Gastrocnemius medialis (tissue), 4 donors: Measurements from ENCODE around the gene ACVR1B. TPM values are rescaled to one million over a fixed set of nuclear protein-coding genes. Genes with fewer than 3 reads are reported as not detected.
A peak's percentile ranks its signal among the peaks of the same experiment; 100 is the strongest.

Source experiments
- ATAC-seq, 2 donors: fragments of 150-250 bp; one replicate each; pipeline ENCODE4 v1.9.1; 2016
- DNase-seq, 2 donors: peaks; one replicate each; pipeline ENCODE4 v3.0.0-alpha.2; 2019
- H3K27ac ChIP-seq, 4 donors: fragments of 200-600 bp; sonication (generic); 1 replicate in 1 of 4; 2 replicates in 3 of 4; pipeline ENCODE4 v1.5.1; 2016 to 2018; ENCODE audit warnings: mild to moderate bottlenecking in 2 of 4, moderate library complexity in 1 of 4
- H3K27me3 ChIP-seq, 3 donors: fragments of 200-600 bp; sonication (generic) in 2 of 3; 1 replicate in 1 of 3; 2 replicates in 2 of 3; pipeline versions ENCODE4 v1.5.1 to v1.6.0; 2016 to 2019; ENCODE audit warnings: mild to moderate bottlenecking in 1 of 3, moderate library complexity in 1 of 3
- H3K36me3 ChIP-seq, 2 donors: fragments of 200-600 bp; sonication (generic) in 1 of 2; one replicate each; pipeline ENCODE4 v1.5.1; 2017 to 2018
- H3K4me1 ChIP-seq, 2 donors: fragments of 200-600 bp; sonication (generic) in 1 of 2; one replicate each; pipeline ENCODE4 v1.5.1; 2016 to 2017; ENCODE audit warnings: mild to moderate bottlenecking in 2 of 2
- H3K4me3 ChIP-seq, 4 donors: fragments of 200-600 bp; sonication (generic) in 3 of 4; 1 replicate in 1 of 4; 2 replicates in 3 of 4; pipeline ENCODE4 v1.5.1; 2016 to 2019; ENCODE audit warnings: mild to moderate bottlenecking in 2 of 4
- H3K9me3 ChIP-seq, 3 donors: fragments of 200-600 bp; sonication (generic) in 2 of 3; 1 replicate in 1 of 3; 2 replicates in 2 of 3; pipeline ENCODE4 v1.5.1; 2016 to 2019
- POLR2A ChIP-seq, 2 donors: fragments of 450-650 bp; IDR thresholded peaks; one replicate each; pipeline ENCODE4 v1.6.1; 2017; ENCODE audit warnings: antibody characterized with exemption in 2 of 2, mild to moderate bottlenecking in 2 of 2, moderate library complexity in 2 of 2
- in situ Hi-C, 4 donors: fragments of 200-750 bp; cut with MboI; loops; one replicate each; pipeline versions ENCODE4 v1.15.0 to v1.8.0; 2017; ENCODE audit warnings: low sequenced_read_pairs in 4 of 4
- intact Hi-C: fragments of 100-400 bp; cut with DNase I; formaldehyde crosslinking; loops from one replicate; pipeline ENCODE4 v1.15.1; 2023; ENCODE audit warnings: low total_unique reads
- total RNA-seq, 4 donors: library from RNA; depleted of rRNA; stranded (reverse); fragments of >200 nt; gene quantifications; one replicate each; pipeline versions ENCODE4 v1.1.0 to v1.2.3, GENCODE V29; 2016
- TF ChIP-seq, protein P1 (sequence below), 5 experiments: fragments of 450-650 bp in 3 of 5; fragments of 200-600 bp in 2 of 5; sonication (generic) in 2 of 5; IDR thresholded peaks in 4 of 5; conservative IDR thresholded peaks in 1 of 5; 1 replicate in 4 of 5; 2 replicates in 1 of 5; pipeline ENCODE4 v1.5.1; 2016 to 2019; ENCODE audit warnings: antibody characterized with exemption in 5 of 5, mild to moderate bottlenecking in 3 of 5, moderate library complexity in 3 of 5

Gene ACVR1B
- total RNA-seq, 4 donors from 2014 or later, result 8.7 to 15.9 (median 10.1) TPM

DNA sequence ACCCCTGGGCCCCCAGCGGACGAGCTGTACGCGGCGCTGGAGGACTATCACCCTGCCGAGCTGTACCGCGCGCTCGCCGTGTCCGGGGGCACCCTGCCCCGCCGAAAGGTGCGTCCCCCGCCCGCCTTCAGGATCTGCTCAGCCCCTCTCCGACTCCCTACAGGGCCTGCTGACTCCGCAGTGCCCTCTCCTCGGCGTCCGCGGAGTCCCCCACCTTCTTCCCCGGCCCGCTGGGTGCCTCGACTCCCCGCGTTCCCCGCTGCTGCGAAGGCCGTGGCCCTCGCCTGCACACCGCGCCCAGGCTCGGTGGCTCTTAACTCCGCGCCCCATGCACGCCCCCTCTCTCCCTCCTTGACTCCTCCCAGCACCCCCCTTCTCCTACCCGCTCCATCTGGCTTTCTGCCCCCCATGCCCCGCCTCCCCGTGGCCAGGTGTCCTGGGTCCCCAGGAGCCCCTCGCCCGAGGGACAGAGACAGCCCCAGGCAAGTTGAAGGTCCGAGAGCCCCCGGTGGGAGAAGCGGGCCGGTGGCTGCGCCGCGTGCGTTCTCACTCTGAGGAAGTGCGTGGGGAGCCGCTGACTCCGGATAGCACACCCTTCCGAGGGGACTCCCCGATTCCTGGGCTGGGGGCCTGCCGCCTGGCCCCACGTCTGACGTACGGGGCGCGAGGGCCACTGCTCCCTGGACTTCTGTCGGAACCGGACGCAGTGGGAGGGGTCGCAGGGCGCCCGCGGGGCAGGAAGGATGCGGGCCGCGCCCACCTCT is 55.8 kb downstream of the ACVR1B start:
- Histone ChIP-seq H3K36me3 (no peaks in the 10 kb centered on the region), H3K27ac (peak overlapping the region; percentile 72 to 85 (median 80)), H3K27me3 (peaks cover 2 to 19% (median 19%) of the 10 kb centered on the region in 3 donors), H3K4me1 (peaks cover 0 to 13% of the 10 kb centered on the region in 2 donors), H3K9me3 (no peaks in the 10 kb centered on the region), H3K4me3 (peak overlapping the region; percentile 59 to 71 (median 63))
- TF ChIP-seq, protein P1, sequence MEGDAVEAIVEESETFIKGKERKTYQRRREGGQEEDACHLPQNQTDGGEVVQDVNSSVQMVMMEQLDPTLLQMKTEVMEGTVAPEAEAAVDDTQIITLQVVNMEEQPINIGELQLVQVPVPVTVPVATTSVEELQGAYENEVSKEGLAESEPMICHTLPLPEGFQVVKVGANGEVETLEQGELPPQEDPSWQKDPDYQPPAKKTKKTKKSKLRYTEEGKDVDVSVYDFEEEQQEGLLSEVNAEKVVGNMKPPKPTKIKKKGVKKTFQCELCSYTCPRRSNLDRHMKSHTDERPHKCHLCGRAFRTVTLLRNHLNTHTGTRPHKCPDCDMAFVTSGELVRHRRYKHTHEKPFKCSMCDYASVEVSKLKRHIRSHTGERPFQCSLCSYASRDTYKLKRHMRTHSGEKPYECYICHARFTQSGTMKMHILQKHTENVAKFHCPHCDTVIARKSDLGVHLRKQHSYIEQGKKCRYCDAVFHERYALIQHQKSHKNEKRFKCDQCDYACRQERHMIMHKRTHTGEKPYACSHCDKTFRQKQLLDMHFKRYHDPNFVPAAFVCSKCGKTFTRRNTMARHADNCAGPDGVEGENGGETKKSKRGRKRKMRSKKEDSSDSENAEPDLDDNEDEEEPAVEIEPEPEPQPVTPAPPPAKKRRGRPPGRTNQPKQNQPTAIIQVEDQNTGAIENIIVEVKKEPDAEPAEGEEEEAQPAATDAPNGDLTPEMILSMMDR (IDR thresholded peaks at IDR 0.05 in 4 of 5, conservative IDR thresholded peaks at IDR 0.05 in 1 of 5), result no peak
- peak; percentile 10 to 46 for TF ChIP-seq POLR2A (IDR thresholded peaks at IDR 0.05)
- no peak for DNase-seq
- in situ Hi-C loops, result no loop called here
- ATAC-seq, result peak in 1 of 2 donors; percentile 5
- intact Hi-C loops, result no loop called here

DNA sequence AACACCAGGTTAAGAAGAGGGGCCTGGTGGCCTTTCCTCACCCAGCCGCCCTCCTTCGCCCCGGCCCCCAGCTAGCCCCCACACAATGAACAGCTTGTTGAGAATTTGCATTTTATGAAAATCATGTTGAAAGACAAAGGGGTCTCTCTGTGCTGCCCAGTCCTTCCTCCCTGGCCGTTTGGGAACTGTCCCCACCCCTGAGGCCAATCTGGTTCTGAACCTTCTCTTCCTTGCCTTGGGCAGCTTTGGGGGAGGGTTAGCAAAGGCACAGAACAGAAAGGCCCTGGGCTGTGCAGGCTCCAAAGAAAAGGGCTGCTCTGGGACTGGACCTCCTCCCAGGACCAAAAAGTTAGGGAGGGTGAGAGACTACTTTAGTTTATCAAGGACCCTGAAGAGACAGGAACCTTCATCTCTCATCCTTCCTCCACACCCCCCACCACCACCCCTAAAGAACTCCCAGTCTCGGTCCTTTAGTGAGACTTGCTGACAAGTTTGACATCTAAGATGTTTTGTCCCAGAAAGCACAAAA is 56.5 kb downstream of the ACVR1B start:
- peaks cover 0 to 13% of the 10 kb centered on the region in 2 donors for H3K4me1 ChIP-seq
- TF ChIP-seq POLR2A (IDR thresholded peaks at IDR 0.05), result no peak
- H3K4me3 ChIP-seq, result peak overlapping the region; percentile 59 to 71 (median 63)
- intact Hi-C loops (no loop called here), in situ Hi-C loops (no loop called here)
- peak overlapping the region; percentile 72 to 85 (median 80) for H3K27ac ChIP-seq
- peaks cover 2 to 19% (median 19%) of the 10 kb centered on the region in 3 donors for H3K27me3 ChIP-seq
- no peaks in the 10 kb centered on the region for H3K36me3 ChIP-seq
- ATAC-seq (no peak), DNase-seq (no peak)
- no peaks in the 10 kb centered on the region for H3K9me3 ChIP-seq

DNA sequence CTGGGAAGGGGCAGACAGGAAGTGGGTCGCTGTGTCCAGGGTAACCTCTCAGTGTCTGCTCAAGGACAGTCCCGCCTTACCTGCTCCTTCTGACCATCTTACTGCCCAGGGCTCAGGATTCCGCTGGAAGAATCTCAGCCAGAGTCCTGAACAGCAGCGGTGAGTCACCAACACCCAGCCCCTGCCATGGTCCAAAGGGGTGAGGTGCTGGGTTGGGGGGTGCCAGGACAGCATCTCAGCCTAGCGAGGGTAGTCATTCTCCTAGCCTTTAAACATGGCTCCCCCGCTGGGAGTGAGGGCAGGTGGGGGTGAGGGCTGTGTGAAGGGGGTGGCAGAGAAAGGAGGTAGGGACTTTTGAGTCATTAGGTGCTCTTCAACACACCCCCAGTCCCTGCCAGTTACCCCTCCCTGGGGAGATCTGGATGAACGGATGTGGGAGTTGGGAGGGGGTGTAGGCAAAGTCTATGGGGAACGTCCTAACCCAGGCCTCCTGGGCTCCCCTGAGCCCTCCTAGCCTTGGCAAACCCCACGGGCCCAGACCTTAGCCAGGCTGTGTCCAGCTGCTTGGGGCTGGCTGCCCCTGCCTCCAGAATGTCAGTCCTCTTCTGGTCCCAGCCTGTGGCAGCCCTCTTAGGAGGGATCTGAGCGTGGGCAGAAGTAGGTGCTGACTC is 57.7 kb downstream of the ACVR1B start:
- Histone ChIP-seq H3K27ac (peak overlapping the region; percentile 71 to 85 (median 80)), H3K27me3 (peaks cover 2 to 19% (median 19%) of the 10 kb centered on the region in 3 donors), H3K4me1 (peaks cover 0 to 11% of the 10 kb centered on the region in 2 donors), H3K36me3 (no peaks in the 10 kb centered on the region), H3K9me3 (no peaks in the 10 kb centered on the region), H3K4me3 (peak overlapping the region; percentile 59 to 71 (median 63))
- ATAC-seq (no peak), DNase-seq (no peak)
- in situ Hi-C loops, result no loop called here
- intact Hi-C loops, result no loop called here
- TF ChIP-seq POLR2A (IDR thresholded peaks at IDR 0.05), result no peak
- TF ChIP-seq, protein P1 (IDR thresholded peaks at IDR 0.05 in 4 of 5, conservative IDR thresholded peaks at IDR 0.05 in 1 of 5), result no peak

DNA sequence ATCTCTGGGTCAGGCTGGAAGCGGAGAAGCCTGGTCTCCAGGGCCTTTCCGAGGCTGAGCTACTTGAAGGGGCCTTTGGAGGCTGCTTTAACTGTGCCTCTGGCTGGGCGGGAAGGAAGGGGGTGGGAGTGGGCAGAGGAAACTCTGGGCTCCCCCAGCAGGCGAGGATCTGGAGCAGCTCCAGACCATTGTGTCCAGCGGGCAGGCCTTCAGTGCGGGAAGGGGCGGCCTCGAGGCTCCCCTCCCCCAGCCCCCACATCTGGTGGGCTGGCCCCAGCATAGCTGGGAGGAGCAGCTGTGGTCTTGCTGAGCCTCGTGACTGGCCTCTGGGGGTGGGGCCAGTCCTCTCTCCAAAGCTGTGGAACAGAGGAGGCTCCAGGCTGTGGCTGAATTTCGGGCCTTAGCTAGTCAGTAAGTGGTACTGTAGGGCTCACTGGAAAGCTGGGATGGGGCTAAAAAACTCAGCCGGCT is 58.7 kb downstream of the ACVR1B start:
- in situ Hi-C loops (no loop called here), intact Hi-C loops (no loop called here)
- Histone ChIP-seq H3K4me1 (peaks cover 0 to 8% of the 10 kb centered on the region in 2 donors), H3K36me3 (no peaks in the 10 kb centered on the region), H3K27me3 (peaks cover 2 to 19% (median 19%) of the 10 kb centered on the region in 3 donors), H3K9me3 (no peaks in the 10 kb centered on the region), H3K4me3 (peak overlapping the region; percentile 31 to 67 (median 59)), H3K27ac (peak overlapping the region; percentile 71 to 85 (median 80))
- DNase-seq (peak; percentile 42 to 56), ATAC-seq (peak; percentile 50 to 51)
- TF ChIP-seq POLR2A (IDR thresholded peaks at IDR 0.05), result no peak
- TF ChIP-seq, protein P1 (IDR thresholded peaks at IDR 0.05 in 4 of 5, conservative IDR thresholded peaks at IDR 0.05 in 1 of 5), result no peak
